Chondrocyte (in vitro differentiated cells): ENCODE measurements around the gene THOC1. TPM values are rescaled to one million over a fixed set of nuclear protein-coding genes. Genes with fewer than 3 reads are reported as not detected.

Source experiments
- DNase-seq: peaks from one replicate; pipeline ENCODE4 v3.0.0; 2021; ENCODE audit warnings: mixed read lengths, low spot score
- H3K27ac Mint-ChIP-seq: one replicate; pipeline ENCODE4 v1.8.0; 2021; ENCODE audit warnings: mild to moderate bottlenecking, moderate library complexity, mixed read lengths; ENCODE audit not compliant: unreplicated experiment
- H3K27me3 Mint-ChIP-seq: 2 replicates; pipeline ENCODE4 v1.8.0; 2021; ENCODE audit warnings: low read depth, mixed read lengths
- H3K36me3 Mint-ChIP-seq: 2 replicates; pipeline ENCODE4 v1.8.0; 2021; ENCODE audit warnings: low read depth, mixed read lengths
- H3K4me1 Mint-ChIP-seq: 2 replicates; pipeline ENCODE4 v1.8.0; 2021; ENCODE audit warnings: low read depth, mild to moderate bottlenecking, mixed read lengths
- H3K4me3 Mint-ChIP-seq: one replicate; pipeline ENCODE4 v1.8.0; 2021; ENCODE audit warnings: mild to moderate bottlenecking, moderate library complexity, mixed read lengths; ENCODE audit not compliant: unreplicated experiment
- H3K9me3 Mint-ChIP-seq: 2 replicates; pipeline ENCODE4 v1.8.0; 2021; ENCODE audit warnings: low read depth, mixed read lengths
- total RNA-seq: library from RNA; stranded (reverse); gene quantifications from 3 replicates; pipeline ENCODE4 v1.2.1, GENCODE V29; 2021
- TF ChIP-seq, protein P1 (sequence below): fragments of 200-600 bp; sonication (generic); IDR thresholded peaks from 2 replicates; pipeline ENCODE4 v1.5.0; 2021; ENCODE audit warnings: antibody characterized with exemption, mild to moderate bottlenecking, moderate library complexity

The THOC1 gene
- total RNA-seq, 1 donor from 2014 or later, result 19.9 TPM

DNA sequence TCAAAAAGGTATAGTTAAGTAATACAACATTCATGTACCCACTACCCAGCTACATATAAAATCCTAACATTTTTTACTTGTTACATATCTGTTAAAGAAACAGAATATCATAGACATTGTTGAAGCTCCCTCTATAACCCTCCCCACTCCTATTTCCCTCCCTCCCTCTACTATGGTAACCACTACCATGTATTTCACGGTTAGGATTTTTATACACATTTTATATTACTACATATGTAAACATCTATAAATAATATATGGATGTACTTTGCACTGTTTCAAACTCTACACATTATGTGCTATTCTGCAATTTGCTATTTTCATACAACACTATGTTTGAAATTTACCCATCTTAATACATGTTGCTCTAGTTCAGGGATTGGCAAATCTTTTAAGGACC is 36.3 kb downstream of the THOC1 start:
- no peak for DNase-seq
- Mint-ChIP-seq H3K4me1 (no peaks in the 10 kb centered on the region), H3K4me3 (no peak overlapping the region), H3K27me3 (no peaks in the 10 kb centered on the region), H3K36me3 (peaks cover 6% of the 10 kb centered on the region), H3K27ac (no peak overlapping the region), H3K9me3 (no peaks in the 10 kb centered on the region)
- TF ChIP-seq, protein P1, sequence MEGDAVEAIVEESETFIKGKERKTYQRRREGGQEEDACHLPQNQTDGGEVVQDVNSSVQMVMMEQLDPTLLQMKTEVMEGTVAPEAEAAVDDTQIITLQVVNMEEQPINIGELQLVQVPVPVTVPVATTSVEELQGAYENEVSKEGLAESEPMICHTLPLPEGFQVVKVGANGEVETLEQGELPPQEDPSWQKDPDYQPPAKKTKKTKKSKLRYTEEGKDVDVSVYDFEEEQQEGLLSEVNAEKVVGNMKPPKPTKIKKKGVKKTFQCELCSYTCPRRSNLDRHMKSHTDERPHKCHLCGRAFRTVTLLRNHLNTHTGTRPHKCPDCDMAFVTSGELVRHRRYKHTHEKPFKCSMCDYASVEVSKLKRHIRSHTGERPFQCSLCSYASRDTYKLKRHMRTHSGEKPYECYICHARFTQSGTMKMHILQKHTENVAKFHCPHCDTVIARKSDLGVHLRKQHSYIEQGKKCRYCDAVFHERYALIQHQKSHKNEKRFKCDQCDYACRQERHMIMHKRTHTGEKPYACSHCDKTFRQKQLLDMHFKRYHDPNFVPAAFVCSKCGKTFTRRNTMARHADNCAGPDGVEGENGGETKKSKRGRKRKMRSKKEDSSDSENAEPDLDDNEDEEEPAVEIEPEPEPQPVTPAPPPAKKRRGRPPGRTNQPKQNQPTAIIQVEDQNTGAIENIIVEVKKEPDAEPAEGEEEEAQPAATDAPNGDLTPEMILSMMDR, result no peak

DNA sequence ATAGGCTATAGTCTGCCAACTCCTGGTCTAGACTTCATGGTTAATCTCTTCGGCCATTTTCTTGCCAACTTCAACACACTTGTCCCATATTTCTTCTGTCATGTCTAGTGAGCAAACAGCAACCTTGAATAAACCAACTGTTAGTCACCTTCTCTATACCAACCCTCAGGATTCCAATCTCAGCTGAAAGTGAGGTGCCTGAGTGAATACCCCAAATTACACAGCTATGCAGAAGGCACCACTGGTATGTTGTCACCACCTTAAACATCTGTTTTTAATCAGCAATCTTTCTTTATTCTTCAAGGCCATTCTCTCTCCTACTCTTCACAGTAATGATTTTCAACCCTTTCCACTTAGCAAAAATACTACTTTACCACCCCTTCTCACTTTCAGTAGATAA is 39.3 kb downstream of the THOC1 start:
- Mint-ChIP-seq H3K27ac (no peak overlapping the region), H3K27me3 (no peaks in the 10 kb centered on the region), H3K9me3 (no peaks in the 10 kb centered on the region), H3K4me1 (no peaks in the 10 kb centered on the region), H3K36me3 (peaks cover 15% of the 10 kb centered on the region), H3K4me3 (no peak overlapping the region)
- no peak for DNase-seq
- TF ChIP-seq, protein P1, result no peak

DNA sequence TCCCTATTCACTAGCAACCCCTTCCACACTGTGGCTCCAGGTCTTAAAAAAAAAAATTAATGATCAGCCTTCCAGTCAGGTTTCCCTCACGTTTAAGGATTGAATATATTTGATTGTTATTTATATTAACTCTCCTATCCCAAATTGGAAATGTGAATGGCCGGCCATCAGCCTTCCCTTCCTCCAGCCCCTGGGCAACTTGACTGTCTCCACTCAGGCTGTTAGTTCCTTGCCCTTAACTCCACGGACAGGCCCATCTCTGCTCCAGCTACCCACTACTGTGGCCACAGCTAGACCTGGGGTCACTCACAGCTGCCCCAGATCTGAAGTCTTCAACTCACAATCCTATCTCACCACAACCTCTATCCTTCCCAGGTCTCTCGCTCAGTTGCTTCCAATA is 39.9 kb downstream of the THOC1 start:
- H3K4me3 Mint-ChIP-seq, result no peak overlapping the region
- TF ChIP-seq, protein P1, result no peak
- H3K9me3 Mint-ChIP-seq, result no peaks in the 10 kb centered on the region
- DNase-seq, result no peak
- H3K27ac Mint-ChIP-seq, result no peak overlapping the region
- H3K4me1 Mint-ChIP-seq, result no peaks in the 10 kb centered on the region
- no peaks in the 10 kb centered on the region for H3K27me3 Mint-ChIP-seq
- H3K36me3 Mint-ChIP-seq, result peaks cover 15% of the 10 kb centered on the region

DNA sequence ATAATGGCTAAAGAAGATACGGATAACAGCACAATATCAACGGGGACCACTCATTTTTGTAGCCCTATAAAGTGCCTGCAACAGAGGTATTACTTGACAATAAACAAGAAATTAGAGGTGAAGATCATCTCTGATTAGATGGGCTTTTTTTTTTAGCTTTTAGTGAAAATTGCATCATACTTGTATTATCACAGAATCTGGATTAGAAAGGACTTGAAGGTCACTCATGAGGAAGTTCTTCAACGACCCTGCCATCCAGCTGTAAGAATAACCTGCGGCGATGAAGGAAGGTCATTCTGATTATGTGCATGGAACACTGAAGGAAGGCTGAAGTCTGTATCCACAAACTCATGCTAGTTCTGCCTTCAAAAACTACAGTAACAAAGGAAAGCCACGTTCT is 40.5 kb downstream of the THOC1 start:
- TF ChIP-seq, protein P1, result no peak
- Mint-ChIP-seq H3K27me3 (no peaks in the 10 kb centered on the region), H3K36me3 (peaks cover 15% of the 10 kb centered on the region), H3K4me1 (no peaks in the 10 kb centered on the region), H3K27ac (no peak overlapping the region), H3K4me3 (no peak overlapping the region), H3K9me3 (no peaks in the 10 kb centered on the region)
- DNase-seq, result no peak

DNA sequence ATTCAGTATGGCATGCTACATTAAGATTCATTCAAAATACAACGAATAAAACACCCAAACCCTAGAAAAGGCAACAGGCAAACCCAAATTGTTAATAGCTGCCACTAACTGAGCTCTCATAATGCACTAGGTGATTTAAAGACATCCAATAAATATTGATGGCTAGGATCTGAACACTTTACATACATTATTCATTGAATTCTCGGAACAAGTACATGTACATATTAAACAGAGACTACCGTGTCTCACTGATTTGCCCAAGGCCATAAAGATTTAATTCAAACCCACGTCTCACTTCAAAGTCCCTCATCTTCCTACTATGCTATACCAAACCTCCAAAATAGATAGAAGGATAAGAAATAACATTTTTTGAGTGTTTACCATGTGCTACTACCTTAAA is 42.1 kb downstream of the THOC1 start:
- no peaks in the 10 kb centered on the region for H3K4me1 Mint-ChIP-seq
- TF ChIP-seq, protein P1, result no peak
- no peak overlapping the region for H3K4me3 Mint-ChIP-seq
- no peak for DNase-seq
- H3K27me3 Mint-ChIP-seq, result no peaks in the 10 kb centered on the region
- peaks cover 15% of the 10 kb centered on the region for H3K36me3 Mint-ChIP-seq
- no peaks in the 10 kb centered on the region for H3K9me3 Mint-ChIP-seq
- no peak overlapping the region for H3K27ac Mint-ChIP-seq
